Suprapubic skin (tissue), 4 donors: ENCODE measurements around the gene CHST11. TPM values are rescaled to one million over a fixed set of nuclear protein-coding genes. Genes with fewer than 3 reads are reported as not detected.

Experiments
- DNase-seq, 2 donors: peaks; one replicate each; pipeline ENCODE4 v3.0.0-alpha.2; 2019; ENCODE audit warnings: low spot score in 2 of 2
- H3K27ac ChIP-seq: fragments of 200-600 bp; sonication (generic); one replicate; pipeline ENCODE4 v1.5.1; 2019
- H3K27me3 ChIP-seq: fragments of 200-600 bp; sonication (generic); one replicate; pipeline ENCODE4 v1.5.1; 2019
- H3K36me3 ChIP-seq: fragments of 200-600 bp; sonication (generic); one replicate; pipeline ENCODE4 v1.5.1; 2019
- H3K4me1 ChIP-seq: fragments of 200-600 bp; sonication (generic); one replicate; pipeline ENCODE4 v1.5.1; 2019
- H3K4me3 ChIP-seq: fragments of 200-600 bp; sonication (generic); one replicate; pipeline ENCODE4 v1.5.1; 2019; ENCODE audit warnings: mild to moderate bottlenecking
- H3K9me3 ChIP-seq: fragments of 200-600 bp; sonication (generic); one replicate; pipeline ENCODE4 v1.5.1; 2019
- CTCF ChIP-seq, 2 donors: fragments of 200-600 bp in 1 of 2; fragments of 450-650 bp in 1 of 2; sonication (generic) in 1 of 2; IDR thresholded peaks; one replicate each; pipeline ENCODE4 v1.5.1; 2016 to 2019; ENCODE audit warnings: antibody characterized with exemption in 2 of 2, mild to moderate bottlenecking in 1 of 2, moderate library complexity in 1 of 2
- EP300 ChIP-seq: sonication (generic); formaldehyde crosslinking; IDR thresholded peaks from one replicate; pipeline ENCODE4 v1.6.1; 2017; ENCODE audit warnings: antibody characterized with exemption
- POLR2A ChIP-seq, 2 donors: fragments of 450-650 bp; IDR thresholded peaks; one replicate each; pipeline ENCODE4 v1.6.1; 2017; ENCODE audit warnings: antibody characterized with exemption in 2 of 2, mild to moderate bottlenecking in 2 of 2, moderate library complexity in 2 of 2
- POLR2AphosphoS5 ChIP-seq, 3 donors: sonication (generic); formaldehyde crosslinking; IDR thresholded peaks; one replicate each; pipeline ENCODE4 v1.6.1; 2017; ENCODE audit warnings: antibody characterized with exemption in 3 of 3
- WGBS: methylation state at CpG from one replicate; pipeline ENCODE4 v1.1.5; 2018; 5-methylcytosine and 5-hydroxymethylcytosine counted together
- total RNA-seq, 4 donors: library from RNA; depleted of rRNA; stranded (reverse); fragments of >200 nt; gene quantifications; one replicate each; pipeline ENCODE4 v1.1.0, GENCODE V29; 2016

Gene CHST11
- total RNA-seq, 4 donors from 2014 or later, result 1.8 to 5.8 (median 3.8) TPM

- DNase-seq, result no peak
- Histone ChIP-seq H3K9me3 (no peaks in the 10 kb centered on the region), H3K36me3 (no peaks in the 10 kb centered on the region), H3K4me3 (no peak overlapping the region), H3K27me3 (no peaks in the 10 kb centered on the region), H3K27ac (no peak overlapping the region), H3K4me1 (peaks cover 21% of the 10 kb centered on the region)
- WGBS, result 42% methylated on average over 8 of the region's 8 CpGs
- TF ChIP-seq CTCF (IDR thresholded peaks at IDR 0.05), result no peak
- no peak for TF ChIP-seq POLR2A (IDR thresholded peaks at IDR 0.05)
- no peak for TF ChIP-seq EP300
- TF ChIP-seq POLR2AphosphoS5 (IDR thresholded peaks at IDR 0.05), result no peak
These were observed 291.2 kb downstream of the CHST11 start for GRCh38 chr12:104747955-104748354.

- no peak for DNase-seq
- WGBS, result 44% methylated on average over 7 of the region's 7 CpGs
- H3K4me3 ChIP-seq, result no peak overlapping the region
- H3K36me3 ChIP-seq, result no peaks in the 10 kb centered on the region
- H3K27ac ChIP-seq, result no peak overlapping the region
- TF ChIP-seq POLR2A (IDR thresholded peaks at IDR 0.05), result no peak
- no peak for TF ChIP-seq POLR2AphosphoS5 (IDR thresholded peaks at IDR 0.05)
- peaks cover 19% of the 10 kb centered on the region for H3K4me1 ChIP-seq
- no peaks in the 10 kb centered on the region for H3K9me3 ChIP-seq
- H3K27me3 ChIP-seq, result no peaks in the 10 kb centered on the region
These were observed 291.6 kb downstream of the CHST11 start for GRCh38 chr12:104748356-104748755.

GRCh38 chr12:104748790-104749189, 292.0 kb downstream of the CHST11 start:
- no peaks in the 10 kb centered on the region for H3K9me3 ChIP-seq
- TF ChIP-seq POLR2AphosphoS5 (IDR thresholded peaks at IDR 0.05), result no peak
- no peaks in the 10 kb centered on the region for H3K36me3 ChIP-seq
- DNase-seq, result no peak
- no peaks in the 10 kb centered on the region for H3K27me3 ChIP-seq
- H3K4me3 ChIP-seq, result no peak overlapping the region
- WGBS, result 61% methylated on average over 5 of the region's 5 CpGs
- no peak overlapping the region for H3K27ac ChIP-seq
- peaks cover 19% of the 10 kb centered on the region for H3K4me1 ChIP-seq

- Histone ChIP-seq H3K4me3 (no peak overlapping the region), H3K9me3 (no peaks in the 10 kb centered on the region), H3K36me3 (no peaks in the 10 kb centered on the region), H3K4me1 (peaks cover 19% of the 10 kb centered on the region), H3K27ac (no peak overlapping the region), H3K27me3 (no peaks in the 10 kb centered on the region)
- DNase-seq, result no peak
- WGBS, result 91% methylated on average over 4 of the region's 4 CpGs
- no peak for TF ChIP-seq CTCF (IDR thresholded peaks at IDR 0.05)
- TF ChIP-seq EP300, result no peak
- no peak for TF ChIP-seq POLR2AphosphoS5 (IDR thresholded peaks at IDR 0.05)
- TF ChIP-seq POLR2A (IDR thresholded peaks at IDR 0.05), result no peak
These were observed 292.8 kb downstream of the CHST11 start for GRCh38 chr12:104749545-104749944.

- H3K4me3 ChIP-seq, result no peak overlapping the region
- H3K27me3 ChIP-seq, result no peaks in the 10 kb centered on the region
- TF ChIP-seq CTCF (IDR thresholded peaks at IDR 0.05), result no peak
- no peak for TF ChIP-seq EP300
- no peak for TF ChIP-seq POLR2AphosphoS5 (IDR thresholded peaks at IDR 0.05)
- TF ChIP-seq POLR2A (IDR thresholded peaks at IDR 0.05), result no peak
- DNase-seq, result no peak
- 78% methylated on average over 5 of the region's 5 CpGs for WGBS
- peaks cover 19% of the 10 kb centered on the region for H3K4me1 ChIP-seq
- H3K9me3 ChIP-seq, result no peaks in the 10 kb centered on the region
- H3K36me3 ChIP-seq, result no peaks in the 10 kb centered on the region
- H3K27ac ChIP-seq, result no peak overlapping the region
These were observed 293.3 kb downstream of the CHST11 start for GRCh38 chr12:104750061-104750460.

- no peak overlapping the region for H3K4me3 ChIP-seq
- no peaks in the 10 kb centered on the region for H3K36me3 ChIP-seq
- peaks cover 19% of the 10 kb centered on the region for H3K4me1 ChIP-seq
- H3K9me3 ChIP-seq, result no peaks in the 10 kb centered on the region
- no peak for TF ChIP-seq POLR2AphosphoS5 (IDR thresholded peaks at IDR 0.05)
- no peak for TF ChIP-seq EP300
- TF ChIP-seq CTCF (IDR thresholded peaks at IDR 0.05), result no peak
- TF ChIP-seq POLR2A (IDR thresholded peaks at IDR 0.05), result no peak
- no peaks in the 10 kb centered on the region for H3K27me3 ChIP-seq
- no peak overlapping the region for H3K27ac ChIP-seq
- 84% methylated on average over 1 of the region's 1 CpG for WGBS
- DNase-seq, result no peak
These were observed 294.4 kb downstream of the CHST11 start for GRCh38 chr12:104751120-104751519.
